ENCODE results near the gene MRPS16. TPM values are rescaled to one million over a fixed set of nuclear protein-coding genes. Genes with fewer than 3 reads are reported as not detected.
A peak's percentile ranks its signal among the peaks of the same experiment; 100 is the strongest.

MRPS16 gene
- total and polyA plus RNA-seq, 2 of the 13 experiments (the other 11 are each of a cell fraction or from before 2014, with no cell fraction given) = 70.1 to 135 TPM

DNA sequence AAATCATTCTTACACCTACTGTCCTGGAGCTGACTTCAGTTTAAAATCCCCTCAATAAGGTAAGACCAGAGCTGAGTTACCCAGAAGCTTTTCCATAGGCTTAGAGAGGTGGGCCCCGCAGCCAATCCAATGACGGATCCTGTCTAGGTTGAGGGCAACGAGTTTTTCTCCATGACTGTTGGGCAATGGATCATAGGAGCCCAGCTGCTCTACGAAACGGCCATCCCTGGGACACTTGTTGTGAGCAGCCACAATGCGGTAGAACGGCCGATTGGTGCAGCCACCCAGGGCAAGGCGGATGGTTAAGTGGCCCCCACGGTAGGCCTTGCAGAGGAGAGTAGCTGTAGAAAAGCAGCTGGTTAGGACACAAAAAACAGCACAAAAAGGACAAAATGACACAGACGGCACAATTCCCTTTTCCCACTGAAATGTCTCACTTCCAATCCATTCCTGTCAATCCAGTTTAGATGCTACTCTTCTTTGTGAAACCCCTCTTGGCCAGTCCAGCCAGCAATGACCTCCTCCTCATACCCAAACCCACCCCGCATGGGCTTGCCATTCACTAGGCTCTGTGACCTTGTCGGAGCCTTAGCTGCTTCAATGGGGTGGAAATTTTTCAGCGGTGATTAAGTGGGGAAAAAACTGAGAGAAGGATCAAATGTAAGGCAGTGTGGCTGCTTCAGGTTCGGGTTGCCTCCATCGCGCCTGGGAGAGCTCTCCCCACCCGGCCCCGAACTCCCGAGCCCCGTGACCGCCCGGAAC, 580 bp downstream of the MRPS16 start (continued):
- TF ChIP-seq SAFB2 (CRISPR knock-in tag; IDR thresholded peaks at IDR 0.05; ENCODE audit: borderline replicate concordance, low read depth) (no peak), ZBTB3 (CRISPR knock-in tag; IDR thresholded peaks at IDR 0.05; ENCODE audit: borderline replicate concordance, low read depth) (peak; percentile 77; the same call in 1 of the 2 replicates), ATF7-NPFF (CRISPR knock-in tag; IDR thresholded peaks at IDR 0.05; ENCODE audit: low read depth) (0 out of 2 replicates have a peak, but pooled peaks have one; percentile 42), HNF1B (CRISPR knock-in tag; IDR thresholded peaks at IDR 0.05) (0 out of 2 replicates have a peak, but pooled peaks have one; percentile 26), XRCC5 (optimal IDR thresholded peaks at IDR 0.05; ENCODE audit: low read length) (no peak), SSRP1 (CRISPR knock-in tag; IDR thresholded peaks at IDR 0.05) (no peak), ZNF547 (CRISPR knock-in tag; IDR thresholded peaks at IDR 0.05) (no peak), ZNF383 (CRISPR knock-in tag; IDR thresholded peaks at IDR 0.05; ENCODE audit: borderline replicate concordance) (no peak), ZBTB37 (CRISPR knock-in tag; IDR thresholded peaks at IDR 0.05) (no peak), ZNF747 (CRISPR knock-in tag; IDR thresholded peaks at IDR 0.05; ENCODE audit: borderline replicate concordance) (no peak), ZNF644 (CRISPR knock-in tag; IDR thresholded peaks at IDR 0.05; ENCODE audit: low read depth) (no peak), ZNF280B (CRISPR knock-in tag; IDR thresholded peaks at IDR 0.05; ENCODE audit: borderline replicate concordance) (no peak), MYPOP (CRISPR knock-in tag; IDR thresholded peaks at IDR 0.05) (no peak), KDM6A (CRISPR knock-in tag; IDR thresholded peaks at IDR 0.05; ENCODE audit: low read depth) (no peak), CEBPG (CRISPR knock-in tag; IDR thresholded peaks at IDR 0.05) (peak; percentile 59; the same call in 1 of the 2 replicates), PTBP1 (IDR thresholded peaks at IDR 0.05; ENCODE audit: low read depth, low read length, poor library complexity, severe bottlenecking) (no peak)
- TF ChIP-seq, protein P1, sequence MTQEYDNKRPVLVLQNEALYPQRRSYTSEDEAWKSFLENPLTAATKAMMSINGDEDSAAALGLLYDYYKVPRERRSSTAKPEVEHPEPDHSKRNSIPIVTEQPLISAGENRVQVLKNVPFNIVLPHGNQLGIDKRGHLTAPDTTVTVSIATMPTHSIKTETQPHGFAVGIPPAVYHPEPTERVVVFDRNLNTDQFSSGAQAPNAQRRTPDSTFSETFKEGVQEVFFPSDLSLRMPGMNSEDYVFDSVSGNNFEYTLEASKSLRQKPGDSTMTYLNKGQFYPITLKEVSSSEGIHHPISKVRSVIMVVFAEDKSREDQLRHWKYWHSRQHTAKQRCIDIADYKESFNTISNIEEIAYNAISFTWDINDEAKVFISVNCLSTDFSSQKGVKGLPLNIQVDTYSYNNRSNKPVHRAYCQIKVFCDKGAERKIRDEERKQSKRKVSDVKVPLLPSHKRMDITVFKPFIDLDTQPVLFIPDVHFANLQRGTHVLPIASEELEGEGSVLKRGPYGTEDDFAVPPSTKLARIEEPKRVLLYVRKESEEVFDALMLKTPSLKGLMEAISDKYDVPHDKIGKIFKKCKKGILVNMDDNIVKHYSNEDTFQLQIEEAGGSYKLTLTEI (CRISPR knock-in tag; conservative IDR thresholded peaks at IDR 0.05) = no peak
